Heart right ventricle (tissue), 16 donors: ENCODE data around the gene GRIA1. TPM values are rescaled to one million over a fixed set of nuclear protein-coding genes. Genes with fewer than 3 reads are reported as not detected.

ENCODE experiments used
- ATAC-seq, 8 donors: fragments of 200-7000 bp; cut with Tn5 transposase; one replicate each; pipeline ENCODE4 v1.9.1; 2020; ENCODE audit warnings: mild to moderate bottlenecking in 8 of 8, moderate library complexity in 8 of 8, moderate number of reproducible peaks in 1 of 8
- DNase-seq, 2 donors: peaks; one replicate each; pipeline ENCODE4 v3.0.0-alpha.2; 2020
- H3K27ac ChIP-seq, 10 donors: fragments of 200-600 bp; sonication (generic) in 2 of 10; one replicate each; pipeline versions ENCODE4 v1.5.0 to v1.8.0; 2020 to 2022; ENCODE audit warnings: mild to moderate bottlenecking in 3 of 10
- H3K27me3 ChIP-seq, 7 donors: fragments of 200-600 bp; one replicate each; pipeline ENCODE4 v1.8.0; 2021 to 2022; ENCODE audit warnings: mild to moderate bottlenecking in 2 of 7
- H3K36me3 ChIP-seq, 9 donors: fragments of 200-600 bp; sonication (generic) in 1 of 9; one replicate each; pipeline versions ENCODE4 v1.5.0 to v1.8.0; 2020 to 2022; ENCODE audit warnings: mild to moderate bottlenecking in 2 of 9
- H3K4me1 ChIP-seq, 9 donors: fragments of 200-600 bp; sonication (generic) in 1 of 9; one replicate each; pipeline versions ENCODE4 v1.5.0 to v1.8.0; 2020 to 2022; ENCODE audit warnings: mild to moderate bottlenecking in 4 of 9
- H3K4me3 ChIP-seq, 10 donors: fragments of 200-600 bp; sonication (generic) in 2 of 10; one replicate each; pipeline versions ENCODE4 v1.5.0 to v1.8.0; 2020 to 2022; ENCODE audit warnings: mild to moderate bottlenecking in 7 of 10, moderate library complexity in 2 of 10
- H3K9me3 ChIP-seq, 11 donors: fragments of 200-600 bp in 10 of 11; sonication (generic) in 2 of 11; one replicate each; pipeline versions ENCODE4 v1.5.0 to v1.8.0; 2013 to 2022; ENCODE audit warnings: mild to moderate bottlenecking in 2 of 11, control low read depth in 1 of 11, moderate library complexity in 1 of 11
- CTCF ChIP-seq, 9 donors: fragments of 200-600 bp; sonication (generic) in 2 of 9; IDR thresholded peaks; one replicate each; pipeline versions ENCODE4 v1.5.0 to v1.8.0; 2021 to 2022; ENCODE audit warnings: antibody characterized with exemption in 9 of 9, mild to moderate bottlenecking in 5 of 9, moderate library complexity in 1 of 9
- WGBS, 2 donors: extraction: QIAGEN DNeasy Blood & Tissue Kit; methylation state at CpG; one replicate each; pipeline ENCODE4 v1.1.7; 2013; ENCODE audit warnings: inconsistent platforms in 1 of 2; 5-methylcytosine and 5-hydroxymethylcytosine counted together
- intact Hi-C, 10 donors: fragments of 100-400 bp; cut with DNase I; formaldehyde crosslinking; loops; one replicate each; pipeline versions ENCODE4 v1.11.1 to v1.14.2; 2022
- polyA plus RNA-seq, 2 donors: library from polyadenylated mRNA; stranded (reverse); fragments of 200-250 nt; gene quantifications; one replicate each; pipeline ENCODE4 v1.2.3, GENCODE V29; 2013
- total RNA-seq, 10 donors: library from RNA; stranded (reverse); fragmentation: NEBNext Ultra II Directional in 3 of 10; extraction: Animal tissue kit (Norgen Biotek cat#: 25700) in 3 of 10; gene quantifications; one replicate each; pipeline versions ENCODE4 v1.2.1 to v1.2.4, GENCODE V29; 2021 to 2023
- donor health status: Arrhythmogenic right ventricular cardiomyopathy.
- donor health status: ischemic (EF 13 %, LVEDD 7.1; RV severe dilation, severe dysfunction).
- donor health status: healthy with polysubstance abuse.
- donor health status: DM: no; HTN: yes; CAD: no.
- donor health status: DM: no; HTN: no; CAD: no.
- donor health status: ischemic (EF 25% LVEDD 6.9; RV normal size, moderate dysfunction).
- donor health status: ischemic (EF 25% LVEDD 5.7; RV mildly dilated, moderate dysfunction).
- donor health status: healthy.
- donor health status: DM: yes; HTN: yes; CAD: no.
- donor health status: Ischemic cardiomyopathy.
- donor health status: ischemic (EF 35%, LVEDD 5.7; RV mildly dilated, moderate dysfunction).
- donor health status: nonischemic (EF 11% LVEDD 7.7; RV severe dilation, severe dysfunction).
- donor health status: DM: yes; HTN: yes; CAD: no.
- donor health status: PGD.
- donor health status: ischemic (EF 29% LVEDD 5.4; RV normal size, mild dysfunction).
- donor health status: nonischemic (EF 23%, LVEDD 6.1; RV moderate dilation, normal function).

The GRIA1 gene
- total and polyA plus RNA-seq, 12 donors: 0.04 to 0.49 (median 0.23) TPM; not detected in 3

- no peaks in the 10 kb centered on the region for H3K36me3 ChIP-seq
- no peak for DNase-seq
- no peaks in the 10 kb centered on the region for H3K9me3 ChIP-seq
- WGBS, 2 donors: 91 to 92% methylated on average over 4 of the region's 4 CpGs
- H3K4me3 ChIP-seq: no peak overlapping the region
- intact Hi-C loops: loop anchor here in 1 of 10 donors (10.0 kb wide), 1 partner anchor 207 kb away; the partner anchor contains the start of gene GRIA1
- no peak overlapping the region for H3K27ac ChIP-seq
- no peaks in the 10 kb centered on the region for H3K4me1 ChIP-seq
- ATAC-seq: no peak
- TF ChIP-seq CTCF (IDR thresholded peaks at IDR 0.05): no peak
- H3K27me3 ChIP-seq: peaks cover 0 to 4% (median 0%) of the 10 kb centered on the region in 7 donors
Observed at GRCh38 chr5:153702265-153702664, 211.8 kb downstream of the GRIA1 start.

- Histone ChIP-seq H3K4me1 (no peaks in the 10 kb centered on the region), H3K36me3 (no peaks in the 10 kb centered on the region), H3K27me3 (peaks cover 0 to under 1% (median 0%) of the 10 kb centered on the region in 7 donors), H3K4me3 (no peak overlapping the region), H3K27ac (no peak overlapping the region), H3K9me3 (no peaks in the 10 kb centered on the region)
- no peak for TF ChIP-seq CTCF (IDR thresholded peaks at IDR 0.05)
- ATAC-seq (peak in 7 of 8 donors; percentile 55 to 86 (median 79)), DNase-seq (peak in 1 of 2 donors; percentile 10)
- intact Hi-C loops: loop anchor here in 1 of 10 donors (10.0 kb wide), 1 partner anchor 209 kb away; the partner anchor contains the start of gene GRIA1
Observed at GRCh38 chr5:153704110-153704509, 213.6 kb downstream of the GRIA1 start.

- no peak for DNase-seq
- no peak for ATAC-seq
- no peaks in the 10 kb centered on the region for H3K4me1 ChIP-seq
- intact Hi-C loops: loop anchor here in 1 of 10 donors (10.0 kb wide), 1 partner anchor 213 kb away; the partner anchor contains the start of gene GRIA1
- no peaks in the 10 kb centered on the region for H3K36me3 ChIP-seq
- no peaks in the 10 kb centered on the region for H3K27me3 ChIP-seq
- TF ChIP-seq CTCF (IDR thresholded peaks at IDR 0.05): no peak
- no peak overlapping the region for H3K4me3 ChIP-seq
- H3K27ac ChIP-seq: no peak overlapping the region
- 75 to 77% methylated on average over 6 of the region's 6 CpGs for WGBS, 2 donors
- no peaks in the 10 kb centered on the region for H3K9me3 ChIP-seq
Observed at GRCh38 chr5:153707626-153708025, 217.2 kb downstream of the GRIA1 start.

GRCh38 chr5:153711755-153712154 is 221.3 kb downstream of the GRIA1 start:
- WGBS, 2 donors: 95 to 97% methylated on average over 4 of the region's 4 CpGs
- Histone ChIP-seq H3K4me3 (no peak overlapping the region), H3K27me3 (no peaks in the 10 kb centered on the region), H3K36me3 (no peaks in the 10 kb centered on the region), H3K4me1 (no peaks in the 10 kb centered on the region), H3K27ac (no peak overlapping the region), H3K9me3 (no peaks in the 10 kb centered on the region)
- peak in 7 of 9 donors; percentile 24 to 55 (median 45) for TF ChIP-seq CTCF (IDR thresholded peaks at IDR 0.05)
- DNase-seq (no peak), ATAC-seq (no peak)
- intact Hi-C loops: loop anchor here in 7 of 10 donors (2.0 to 10.0 kb wide), 4 partner anchors 214 to 219 kb away; partner anchors contain the start of gene GRIA1 (in 2 of the 7)
